Activated gamma-delta T cell treated with anti-CD3 and anti-CD28 coated beads, Interleukin-2, amount 50 U/mL, for 16 hours (primary cell): ENCODE measurements around the gene ABRAXAS1.
"Not testable (repeated sequence)": the region's sequence is repeated elsewhere in the genome, so short reads cannot be mapped to it uniquely, and the experiment has no call there.

ENCODE experiments used
- DNase-seq: peaks from one replicate; pipeline ENCODE4 v3.0.0-alpha.2; 2020; ENCODE audit warnings: low read depth

The ABRAXAS1 gene

DNA sequence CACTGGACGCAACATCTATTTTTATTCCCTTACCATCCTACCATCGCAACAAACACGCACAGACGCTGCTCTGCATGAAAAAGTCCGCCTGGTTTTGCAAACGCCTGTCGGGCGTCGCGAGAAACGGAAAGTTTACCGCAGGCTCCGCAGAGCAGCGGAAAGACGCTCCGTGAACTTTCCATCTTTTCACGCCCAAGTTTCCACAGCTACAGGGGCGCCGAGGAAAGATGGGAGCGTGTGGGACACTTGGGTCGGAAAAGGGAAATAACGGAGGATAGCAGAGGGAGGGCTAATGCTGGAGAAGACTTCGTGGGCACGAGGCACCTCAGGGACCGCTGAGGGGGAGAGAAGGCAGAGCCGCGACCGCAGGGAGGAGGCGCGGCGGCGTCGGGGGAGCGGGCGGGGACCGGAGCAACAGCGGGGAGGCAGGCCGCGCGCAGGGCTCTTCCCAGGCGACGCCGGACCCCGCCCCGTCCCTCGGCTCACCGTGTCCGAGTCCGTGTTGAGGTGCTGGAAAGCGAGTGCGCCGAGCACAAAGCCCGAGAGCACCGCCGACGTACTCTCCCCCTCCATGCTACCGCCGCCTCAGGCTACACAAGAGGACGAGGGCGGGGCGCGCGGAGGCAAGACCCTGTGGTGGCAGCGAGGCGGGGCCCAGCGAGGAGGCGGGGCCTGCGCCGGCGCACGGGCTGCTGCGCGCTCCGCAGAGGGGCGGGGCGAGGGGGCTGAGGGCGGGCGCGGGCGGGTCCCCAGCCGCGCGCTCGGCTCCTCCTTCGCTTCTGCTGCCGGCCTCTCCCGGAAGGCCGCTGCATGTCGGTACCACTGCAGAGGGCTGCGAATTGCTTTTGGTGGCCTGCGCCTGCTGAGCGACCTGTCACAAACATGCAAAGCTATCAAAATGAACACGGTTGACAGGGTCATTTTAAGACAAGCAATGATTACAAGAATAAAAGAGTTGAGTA, at the start of gene ABRAXAS1:
Gene ABRAXAS1 (minus strand): TSS at position 601 of the 962 bp plus-strand sequence. CDS start 28 bp downstream, at position 573.
- DNase-seq = peak; percentile 87

DNA sequence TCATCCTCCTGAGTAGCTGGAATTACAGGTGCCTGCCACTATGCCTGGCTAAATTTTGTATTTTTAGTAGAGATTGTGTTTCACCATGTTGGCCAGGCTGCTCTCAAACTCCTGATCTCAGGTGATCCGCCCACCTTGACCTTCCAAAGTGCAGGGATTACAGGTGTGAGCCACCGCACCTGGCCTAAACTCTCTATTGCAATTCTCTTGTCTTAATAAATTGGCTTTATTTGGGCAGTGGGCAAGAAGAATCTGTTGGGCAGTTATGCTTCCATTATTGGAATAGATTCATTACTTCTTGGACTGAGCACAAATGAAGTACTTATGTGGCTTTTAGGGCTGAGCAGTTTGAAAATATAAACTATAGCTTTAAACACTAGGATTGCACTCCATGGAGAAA, 42.8 kb upstream of the ABRAXAS1 start:
- DNase-seq = no peak

DNA sequence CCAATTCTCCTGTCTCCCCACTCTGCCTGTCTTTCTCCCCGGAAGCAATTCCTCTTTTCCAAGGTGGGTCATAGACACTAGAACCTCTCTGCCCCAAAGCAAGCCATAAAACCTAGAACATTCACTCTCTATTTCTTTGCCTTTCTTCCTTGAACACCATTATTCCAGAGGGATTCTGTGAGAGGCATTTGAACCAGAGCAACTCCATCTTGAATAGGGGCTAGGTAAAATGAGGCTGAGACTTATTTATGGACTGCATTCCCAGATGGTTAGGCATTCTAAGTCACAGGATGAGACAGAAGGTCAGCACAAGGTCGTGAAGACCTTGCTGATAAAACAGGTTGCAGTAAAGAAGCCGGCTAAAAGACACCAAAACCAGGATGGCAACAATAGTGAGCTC, 37.3 kb upstream of the ABRAXAS1 start:
- DNase-seq = no peak

DNA sequence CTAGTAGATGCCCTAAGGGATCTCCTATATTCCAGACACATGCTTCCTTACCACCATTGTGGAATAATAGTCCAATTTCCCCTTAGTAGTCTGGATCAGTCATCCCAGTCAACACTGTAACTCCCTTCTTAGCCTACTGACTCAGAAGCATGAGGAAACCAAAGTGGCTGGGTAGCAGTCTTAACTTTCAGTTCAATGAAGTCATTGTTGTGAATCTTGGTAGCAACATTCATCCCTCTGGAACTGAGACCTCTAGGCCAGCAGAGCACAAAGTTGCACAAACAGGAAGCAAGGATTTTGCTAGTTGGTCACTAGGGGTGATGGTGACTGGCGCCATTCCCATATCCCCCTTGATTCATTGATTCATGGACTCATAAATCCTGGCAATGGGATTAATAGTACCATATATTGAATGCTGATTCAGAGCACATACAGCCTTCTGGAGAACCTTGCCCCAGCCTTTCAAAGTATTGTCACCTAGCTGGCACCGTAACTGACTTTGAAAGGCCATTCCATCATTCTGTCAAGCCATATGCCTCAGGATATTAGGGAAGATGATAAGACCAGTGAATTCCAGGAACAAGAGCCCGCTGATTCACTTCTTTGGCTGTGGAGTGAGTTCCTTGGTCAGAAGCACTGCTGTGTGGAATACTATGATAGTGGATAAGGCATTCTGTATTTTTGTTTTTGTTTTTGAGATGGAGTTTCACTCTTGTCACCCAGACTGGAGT, 31.3 kb upstream of the ABRAXAS1 start:
- DNase-seq = no peak

DNA sequence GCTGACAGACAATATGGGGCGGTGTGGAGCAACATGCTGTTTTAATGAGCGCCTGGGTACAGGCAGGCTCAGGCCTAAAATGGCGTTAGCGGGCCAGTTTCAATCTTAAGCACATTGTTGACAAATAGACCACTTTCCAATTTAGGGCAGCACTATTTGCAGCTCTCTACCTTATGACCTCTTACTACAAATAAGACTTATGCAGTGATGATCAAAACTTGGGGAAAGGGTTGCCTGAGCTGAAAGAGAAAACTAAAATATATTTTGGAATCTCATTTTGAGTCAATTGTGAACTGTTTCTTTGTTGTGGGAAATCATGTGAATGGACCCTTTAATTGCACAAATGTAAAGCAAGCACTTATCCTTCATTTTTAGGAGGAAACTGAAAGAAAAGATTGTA, 25.5 kb upstream of the ABRAXAS1 start:
- DNase-seq = no peak

DNA sequence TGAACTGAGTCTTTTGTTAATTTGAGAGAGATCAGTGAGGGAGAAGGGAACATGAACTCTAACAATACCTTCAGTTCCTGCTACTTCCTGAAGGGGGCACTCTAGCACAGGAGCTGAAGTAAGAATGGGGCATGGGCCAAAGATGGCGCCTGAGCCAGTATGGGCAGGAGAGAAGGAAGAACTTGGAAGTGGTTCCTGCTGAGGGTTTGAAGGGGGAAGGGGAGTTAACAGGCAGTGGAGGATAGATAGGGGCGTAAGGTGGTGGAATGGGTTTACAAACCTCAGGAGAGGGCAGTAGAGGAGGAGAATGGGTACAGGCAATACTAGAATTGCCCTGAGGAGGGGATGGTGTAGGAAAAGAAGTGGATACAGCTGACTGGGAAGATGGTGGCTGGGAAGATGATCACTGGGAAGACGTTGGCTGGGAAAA, 24.3 kb upstream of the ABRAXAS1 start:
- peak; percentile 14 for DNase-seq

DNA sequence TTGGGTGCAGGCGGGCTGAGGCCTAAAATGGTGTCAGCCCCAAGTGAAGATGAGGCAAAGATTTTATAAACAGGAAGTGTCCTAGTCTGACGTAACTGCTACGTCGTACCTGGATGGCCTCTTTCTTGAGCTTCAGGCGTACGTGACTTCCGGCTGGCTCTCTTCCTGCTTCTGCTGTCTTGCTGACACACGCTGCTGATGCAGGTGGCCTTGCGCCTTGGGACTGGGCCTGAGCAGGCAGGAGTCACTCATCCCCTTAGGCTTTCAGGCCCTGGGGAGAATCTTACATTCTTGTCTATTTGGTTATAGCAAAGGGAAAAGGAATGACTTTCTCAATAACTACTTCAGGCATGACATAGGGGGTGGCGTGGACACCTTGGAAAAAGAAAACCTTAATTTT, 20.1 kb upstream of the ABRAXAS1 start:
- no peak for DNase-seq

DNA sequence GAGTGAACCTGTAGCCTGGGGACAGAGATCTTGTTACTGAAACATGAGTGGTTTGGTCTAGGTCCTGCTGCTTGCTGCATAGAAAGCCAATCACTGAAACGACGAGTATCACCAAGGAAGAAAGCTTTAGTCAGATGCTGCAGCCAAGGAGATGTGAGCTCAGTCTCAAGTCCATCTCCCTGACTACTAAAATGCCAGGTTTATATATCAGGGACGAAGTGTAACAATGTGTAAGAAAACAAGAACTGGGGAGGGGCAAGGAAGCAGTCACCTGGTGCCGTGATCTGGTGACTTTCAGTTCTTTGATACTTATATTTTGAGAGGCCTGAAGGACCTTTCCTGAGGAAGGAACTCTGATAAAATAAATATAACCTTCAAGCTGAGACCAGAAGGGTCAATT, 19.6 kb upstream of the ABRAXAS1 start:
- DNase-seq = no peak

DNA sequence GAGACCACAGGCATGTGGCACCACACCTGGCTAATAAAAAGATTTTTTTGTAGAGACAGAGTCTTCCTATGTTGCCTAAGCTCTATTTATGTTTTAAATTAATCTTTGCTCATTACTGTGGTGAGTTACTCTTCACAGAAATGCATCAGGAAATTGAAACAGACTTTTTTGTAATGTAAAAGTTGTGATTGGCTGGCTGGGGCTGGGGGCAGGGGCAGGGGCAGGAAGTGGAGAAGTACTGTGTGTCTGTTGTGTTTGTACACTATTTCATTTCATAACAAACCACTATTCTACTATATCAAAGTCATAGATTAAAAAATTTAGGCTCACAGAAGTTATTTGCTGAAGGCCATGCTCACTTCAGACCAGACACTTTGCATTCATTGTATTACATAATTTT, 19.1 kb upstream of the ABRAXAS1 start:
- DNase-seq = no peak

DNA sequence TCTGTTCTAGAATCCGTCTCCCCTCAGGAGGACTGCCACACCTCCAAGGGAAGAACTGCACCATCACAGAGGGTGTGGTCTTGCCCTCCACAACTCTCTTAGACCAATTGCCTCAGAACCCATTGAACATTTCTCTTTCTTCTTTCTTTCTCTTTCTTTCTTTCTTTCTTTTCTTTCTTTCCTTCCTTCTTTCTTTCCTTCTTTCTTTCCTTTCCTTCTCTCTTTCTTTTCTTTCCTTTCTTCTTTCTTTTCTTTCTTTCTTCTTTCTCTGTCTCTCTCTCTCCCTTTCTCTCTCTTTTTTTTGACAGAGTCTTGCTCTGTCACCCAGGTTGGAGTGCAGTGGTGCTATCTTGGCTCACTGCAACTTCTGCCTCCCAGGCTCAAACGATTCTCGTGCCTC, 16.8 kb upstream of the ABRAXAS1 start:
- not testable (repeated sequence) for DNase-seq

DNA sequence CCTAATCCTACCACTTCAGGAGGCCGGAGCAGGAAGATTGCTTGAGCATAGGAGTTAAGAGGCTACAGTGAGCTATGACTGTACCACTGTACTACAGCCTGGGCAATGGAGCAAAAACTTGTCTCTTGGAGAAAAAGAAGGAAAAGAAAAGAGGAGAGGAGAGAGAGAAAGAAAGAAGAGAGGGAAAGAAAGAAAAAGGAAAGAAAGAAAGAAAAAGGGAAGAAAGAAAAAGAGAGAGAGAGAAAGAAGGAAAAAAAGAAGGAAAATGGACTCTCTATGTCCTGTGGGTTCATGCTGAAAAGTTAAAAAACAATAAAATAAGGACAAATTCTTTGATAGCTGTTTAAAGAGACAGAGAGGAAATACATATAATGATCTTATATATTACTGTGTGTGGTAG, 13.3 kb upstream of the ABRAXAS1 start:
- no peak for DNase-seq

DNA sequence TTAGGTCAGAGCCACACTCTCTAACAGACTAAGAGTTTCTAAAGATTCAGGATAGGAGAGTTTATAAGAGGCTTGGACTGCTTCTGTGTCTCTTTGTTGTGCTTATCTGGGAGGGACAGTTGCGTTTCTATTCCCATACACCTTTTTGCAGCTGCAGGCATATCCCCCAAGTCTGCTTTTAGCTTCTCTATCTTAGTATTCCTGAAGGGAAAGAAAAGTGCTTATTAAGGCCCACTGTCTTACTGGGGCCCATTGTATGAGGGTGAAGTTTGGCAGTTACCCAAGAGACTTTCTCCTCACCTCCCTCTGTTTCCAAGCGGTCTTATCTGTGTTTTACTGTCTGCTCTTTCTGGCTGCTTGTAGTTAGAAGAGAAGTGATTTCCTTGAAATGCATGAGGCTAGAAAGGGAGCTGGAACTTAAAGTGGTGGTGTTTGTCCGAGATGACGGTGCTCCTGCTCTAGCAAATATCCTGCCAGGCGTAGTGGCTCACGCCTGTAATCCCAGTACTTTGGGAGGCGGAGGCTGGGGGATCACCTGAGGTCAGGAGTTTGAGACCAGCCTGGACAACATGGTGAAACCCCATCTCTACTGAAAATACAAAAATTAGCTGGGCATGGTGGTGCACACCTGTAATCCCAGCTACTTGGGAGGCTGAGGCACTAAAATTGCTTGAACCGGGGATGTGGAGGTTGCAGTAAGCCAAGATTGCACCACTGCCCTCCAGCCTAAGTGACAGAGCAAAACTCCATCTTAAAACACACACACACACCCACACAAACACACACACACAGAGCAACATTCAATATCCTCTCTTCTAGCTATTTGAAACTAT, 11.4 kb upstream of the ABRAXAS1 start:
- not testable (repeated sequence) for DNase-seq

DNA sequence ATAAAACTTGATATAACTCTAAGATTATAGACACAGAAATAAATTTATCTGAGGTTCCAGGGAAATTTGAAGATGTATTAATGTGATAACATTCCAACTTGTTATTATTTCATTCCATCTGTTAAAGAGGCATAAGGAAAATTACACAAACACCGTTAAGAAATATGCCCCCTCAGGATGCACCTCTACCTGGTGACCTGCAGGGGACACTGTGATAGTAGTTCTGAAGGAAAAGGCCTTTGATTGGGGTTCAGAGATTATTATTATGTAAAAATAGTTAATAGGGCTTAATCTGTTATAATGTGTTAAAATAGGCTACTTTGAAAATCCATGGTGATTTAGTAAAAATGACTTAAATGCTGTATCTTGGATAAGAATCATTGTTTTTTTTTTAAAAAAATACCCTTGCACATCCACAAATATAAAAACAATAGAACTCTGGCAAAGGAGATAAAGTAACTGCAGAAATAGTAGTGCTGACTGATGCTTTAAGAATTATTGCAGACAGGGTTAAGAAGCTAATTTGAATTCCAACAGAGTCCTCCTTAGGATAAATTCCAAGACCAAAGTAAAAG, 6.1 kb upstream of the ABRAXAS1 start:
- DNase-seq = no peak

DNA sequence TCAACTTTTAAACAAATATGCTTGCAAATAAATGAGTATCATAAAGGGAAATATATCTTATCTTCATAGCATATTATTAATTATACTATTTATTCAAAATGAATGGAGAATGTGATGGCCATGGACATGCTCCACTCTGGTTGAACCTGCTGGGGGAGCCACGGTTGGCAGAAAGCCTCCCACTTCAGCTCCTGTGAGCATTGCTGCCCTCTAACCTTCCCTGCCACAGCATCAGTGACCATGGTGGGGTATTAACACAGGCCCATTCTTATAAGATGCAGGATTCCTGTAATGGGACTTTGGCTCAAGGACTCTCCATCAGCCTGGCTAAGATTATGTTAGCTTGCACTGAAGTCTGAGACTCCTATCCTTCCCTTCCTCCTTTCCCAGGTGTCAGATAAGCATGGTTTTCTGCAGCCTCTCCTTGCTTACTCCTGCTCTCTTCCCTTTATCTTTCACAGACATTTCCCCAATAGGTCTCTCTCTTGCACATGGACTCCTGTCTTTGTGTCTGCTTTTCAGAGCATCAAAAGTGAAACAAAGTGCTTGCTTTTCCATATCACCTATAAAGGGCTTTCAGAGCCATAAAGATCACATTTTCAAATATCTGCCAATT, 4.9 kb upstream of the ABRAXAS1 start:
- DNase-seq = no peak

DNA sequence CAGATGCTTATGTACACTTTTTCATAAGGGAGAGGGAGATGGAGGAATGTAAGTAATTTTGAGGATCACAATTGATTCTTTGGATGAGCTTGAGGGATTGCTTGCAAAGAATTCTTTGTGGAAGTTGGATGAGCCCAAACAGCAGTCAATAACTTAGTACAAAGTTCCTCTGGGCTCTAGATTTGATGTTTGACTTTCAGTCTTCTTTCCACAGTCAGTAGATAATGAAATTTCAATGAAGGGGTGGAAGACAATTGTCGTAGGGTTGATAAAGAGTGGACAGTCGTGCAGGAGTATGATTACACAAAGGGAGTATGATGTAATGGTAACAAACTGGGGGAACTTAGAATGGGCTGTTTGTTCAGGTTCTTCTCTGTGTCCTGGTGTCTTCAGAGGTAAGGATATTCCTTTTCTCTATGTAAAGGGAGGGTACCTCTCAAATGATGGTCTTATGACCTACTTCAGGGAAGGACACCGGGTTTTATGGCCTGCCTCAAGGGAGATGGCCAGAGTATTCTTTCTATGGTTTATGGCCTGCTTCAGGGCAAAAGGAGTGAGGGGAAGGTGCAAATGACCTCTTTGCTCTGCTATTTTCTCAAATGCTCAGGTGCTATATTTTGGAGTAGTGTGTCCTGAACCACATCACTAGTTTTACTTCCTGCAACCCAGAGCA, 1.7 kb upstream of the ABRAXAS1 start:
- DNase-seq = no peak

DNA sequence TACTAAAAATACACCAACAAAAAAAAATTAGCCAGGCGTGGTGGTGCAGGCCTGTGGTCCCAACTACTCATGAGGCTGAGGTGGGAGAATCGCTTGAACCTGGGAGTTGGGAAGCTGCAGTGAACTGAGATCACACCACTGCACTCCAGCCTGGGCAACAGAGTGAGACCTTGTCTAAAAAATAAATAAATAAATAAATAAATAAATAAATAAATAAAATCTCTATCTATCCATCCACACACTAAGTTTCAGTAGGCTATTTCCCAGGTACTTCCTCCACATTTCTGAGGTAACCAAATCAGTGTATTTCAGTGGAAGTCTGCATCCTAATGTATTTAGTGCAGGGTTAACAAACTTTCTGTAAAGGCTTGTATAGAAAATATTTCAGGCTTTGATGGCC, 10.9 kb downstream of the ABRAXAS1 start:
- DNase-seq = no peak

DNA sequence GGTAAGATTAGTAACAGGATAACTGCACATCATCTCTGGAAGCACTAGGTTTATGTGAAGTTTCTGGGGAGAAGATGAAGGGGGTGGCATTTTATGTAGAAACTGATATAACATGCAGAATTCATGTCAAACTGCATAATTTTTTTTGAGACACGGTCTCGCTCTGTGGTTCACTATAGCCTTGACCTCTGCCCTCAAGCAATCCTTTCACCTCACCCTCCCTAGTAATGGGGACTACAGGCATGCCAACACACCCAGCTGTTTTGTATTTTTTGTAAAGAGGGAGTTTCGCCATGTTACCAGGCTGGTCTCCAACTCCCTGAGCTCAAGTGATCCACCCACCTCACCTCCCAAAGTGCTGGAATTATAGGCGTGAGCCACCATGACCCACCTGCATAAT, 11.5 kb downstream of the ABRAXAS1 start:
- DNase-seq = no peak

DNA sequence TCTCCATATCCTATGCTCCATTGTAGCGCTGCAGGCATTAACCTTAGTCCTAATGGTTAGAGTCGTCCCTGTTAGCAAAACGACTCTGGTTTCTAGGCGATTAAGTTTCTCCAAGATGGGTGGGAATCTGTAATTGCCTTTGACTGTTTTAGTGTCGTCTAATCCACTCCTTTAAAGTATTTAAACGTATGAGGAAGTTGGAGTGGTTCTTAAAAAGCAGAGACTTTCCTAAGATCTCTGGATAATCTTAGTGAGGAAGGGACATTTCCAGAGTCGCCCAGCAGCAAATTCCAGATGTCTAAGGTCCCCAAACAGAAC, 28.8 kb downstream of the ABRAXAS1 start:
- DNase-seq = no peak

DNA sequence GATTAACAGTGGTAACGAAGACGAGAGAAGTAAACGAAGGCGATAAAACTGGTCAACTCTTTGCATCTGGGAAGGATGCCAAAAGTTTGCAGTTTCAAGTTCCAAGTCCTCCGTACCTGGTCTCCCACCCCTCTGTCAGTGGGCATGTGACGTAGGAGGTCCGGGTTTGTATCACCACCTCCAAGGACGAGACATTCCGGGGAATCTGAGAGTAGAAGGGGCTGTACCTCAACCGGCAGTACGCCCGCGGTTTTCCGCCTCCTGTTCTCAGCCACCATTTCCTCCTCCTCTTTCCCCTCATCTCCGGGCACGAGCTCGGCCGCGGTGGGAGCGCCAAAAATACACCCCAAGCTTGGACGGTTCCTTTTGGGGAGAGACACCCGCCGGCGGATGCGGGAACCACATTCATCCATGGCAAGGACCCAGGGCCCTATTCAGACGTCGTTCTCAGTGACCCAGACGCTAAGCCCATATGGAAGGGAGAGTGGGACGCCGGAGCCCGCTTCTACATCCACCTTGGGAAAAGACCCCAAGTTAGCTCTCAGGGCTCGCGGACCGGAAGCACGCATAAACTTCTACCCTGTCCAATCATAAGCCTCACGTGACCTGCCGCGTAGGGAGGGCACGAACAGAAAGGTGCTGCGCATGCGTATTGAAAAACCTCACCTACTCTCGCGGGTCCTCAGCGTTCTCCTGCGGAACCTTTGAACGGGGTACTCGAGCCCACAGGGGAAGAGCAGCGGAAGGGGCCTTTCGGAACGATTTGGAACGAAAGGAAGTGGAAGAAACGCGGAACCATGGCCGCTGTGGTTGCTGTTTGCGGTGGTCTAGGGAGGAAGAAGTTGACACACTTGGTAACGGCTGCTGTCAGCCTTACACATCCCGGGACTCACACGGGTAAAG, 29.4 kb downstream of the ABRAXAS1 start, which contains the start of the genes HELQ and MRPS18C:
Gene HELQ (minus strand): TSS at position 543 of the 903 bp plus-strand sequence. CDS start 130 bp downstream, at position 413.
Gene MRPS18C (plus strand): TSS at position 778 of the 903 bp plus-strand sequence. CDS start 20 bp downstream, at position 798.
- peak; percentile 91 for DNase-seq

DNA sequence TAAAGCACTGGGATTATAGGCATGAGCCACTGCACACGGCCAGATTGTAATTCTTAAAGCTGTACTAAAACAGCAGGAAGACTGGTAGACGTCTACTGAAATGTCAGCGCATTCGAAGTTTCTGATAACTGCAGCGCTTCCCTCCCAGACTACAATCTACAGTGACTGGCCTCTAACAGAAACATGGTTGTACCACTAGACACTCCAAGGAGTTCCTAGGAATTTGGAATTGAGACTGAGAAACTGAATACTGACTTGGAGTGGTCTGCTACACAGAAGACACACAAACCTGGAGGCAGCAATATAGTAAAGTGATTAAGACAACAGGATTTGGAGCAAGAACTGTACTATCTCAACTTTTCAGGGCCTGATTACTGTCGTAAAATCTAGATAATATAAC, 30.2 kb downstream of the ABRAXAS1 start:
- no peak for DNase-seq
